ENCODE results near the gene PTBP3.
"Not testable (repeated sequence)": the region's sequence is repeated elsewhere in the genome, so short reads cannot be mapped to it uniquely, and the experiment has no call there.

The PTBP3 gene

GRCh38 chr9:112194969-112195431, 138.4 kb downstream of the PTBP3 start:
- DNase-seq, result no peak

GRCh38 chr9:112193572-112194288, 139.7 kb downstream of the PTBP3 start:
- DNase-seq, result no peak

GRCh38 chr9:112190320-112190719, 143.1 kb downstream of the PTBP3 start:
- not testable (repeated sequence) for DNase-seq

- DNase-seq, result no peak
Observed at GRCh38 chr9:112188884-112189283, 144.5 kb downstream of the PTBP3 start.

- DNase-seq, result no peak
Observed at GRCh38 chr9:112187404-112187803, 146.0 kb downstream of the PTBP3 start.

GRCh38 chr9:112186695-112187094, 146.7 kb downstream of the PTBP3 start:
- no peak for DNase-seq

GRCh38 chr9:112184946-112185345, 148.5 kb downstream of the PTBP3 start:
- DNase-seq, result no peak

GRCh38 chr9:112184221-112184620, 149.2 kb downstream of the PTBP3 start:
- DNase-seq, result no peak

- DNase-seq, result no peak
Observed at GRCh38 chr9:112180387-112180881, 153.0 kb downstream of the PTBP3 start.

- DNase-seq, result peak; percentile 66
Observed at GRCh38 chr9:112179816-112180215, 153.6 kb downstream of the PTBP3 start.

- no peak for DNase-seq
Observed at GRCh38 chr9:112176524-112176923, 156.9 kb downstream of the PTBP3 start.

GRCh38 chr9:112175796-112176315, 157.6 kb downstream of the PTBP3 start:
- DNase-seq, result no peak

GRCh38 chr9:112174965-112175795, 158.2 kb downstream of the PTBP3 start, which contains the start of gene SUSD1:
Gene SUSD1 (minus strand): TSS chr9:112175297. CDS start chr9:112175235, 62 bp downstream.
- no peak for DNase-seq

- DNase-seq, result peak; percentile 19
Observed at GRCh38 chr9:112174222-112174964, 159.0 kb downstream of the PTBP3 start.

GRCh38 chr9:112173489-112174221, 159.8 kb downstream of the PTBP3 start:
- DNase-seq, result no peak

GRCh38 chr9:112170968-112171367, 162.5 kb downstream of the PTBP3 start:
- no peak for DNase-seq

GRCh38 chr9:112170235-112170634, 163.2 kb downstream of the PTBP3 start:
- DNase-seq, result no peak

- DNase-seq, result no peak
Observed at GRCh38 chr9:112169368-112169767, 164.1 kb downstream of the PTBP3 start.

GRCh38 chr9:112168197-112168596, 165.2 kb downstream of the PTBP3 start:
- no peak for DNase-seq

Measured in NCI-H524 treated with DMSO at 0.1 percent for 48 hours (cell line).